HepG2 (cell line): ENCODE measurements around the gene G6PC3. TPM values are rescaled to one million over a fixed set of nuclear protein-coding genes. Genes with fewer than 3 reads are reported as not detected.
"Not testable (repeated sequence)": the region's sequence is repeated elsewhere in the genome, so short reads cannot be mapped to it uniquely, and the experiment has no call there.

Experiments used
- ATAC-seq: fragments of 200-7000 bp; cut with Tn5 transposase; 3 replicates; pipeline ENCODE4 v1.9.1; 2020; ENCODE audit warnings: mild to moderate bottlenecking, moderate library complexity
- BruUV-seq: library from RNA; stranded (reverse); fragments of 400-500 nt; replicated peaks from 2 replicates; lab custom pipeline; 2021; lab: Mats Ljungman, UMichigan
- CTCF ChIA-PET: fragments of 300-600 bp; formaldehyde crosslinking; extraction: SDS; loops from one replicate; lab custom pipeline; 2021; ENCODE audit warnings: low total read pairs, inconsistent platforms, low intra/inter-chr PET ratio; lab: Yijun Ruan, JAX
- POLR2A ChIA-PET: fragments of 350-600 bp; sonication (Branson Sonifier 250); formaldehyde crosslinking; loops from one replicate; lab custom pipeline; 2020; ENCODE audit warnings: antibody characterized with exemption, inconsistent platforms; lab: Yijun Ruan, JAX
- DNase-seq: peaks from one replicate; pipeline ENCODE4 v3.0.0-alpha.2; 2015; ENCODE audit warnings: low spot score
- FAIRE-seq: peaks from 3 replicates; lab custom pipeline; 2011; peaks lifted over from hg19 to GRCh38; lab: Jason Lieb, UNC
- H2AFZ ChIP-seq: one replicate; pipeline ENCODE4 v1.6.1; 2011; ENCODE audit warnings: low read length, inconsistent platforms
- H3K27ac ChIP-seq: fragments of 300-600 bp; 3 replicates; pipeline ENCODE4 v1.8.0; 2011; ENCODE audit warnings: mixed run types, mild to moderate bottlenecking, mixed read lengths, low read length, inconsistent platforms; ENCODE audit not compliant: insufficient read depth; ENCODE audit errors: extremely low read length
- H3K27me3 ChIP-seq, 2 experiments: fragments of 200-600 bp in 1 of 2; 2 replicates in 1 of 2; 3 replicates in 1 of 2; pipeline versions ENCODE4 v1.6.0 to v1.8.0; 2011; ENCODE audit warnings: low read length in 2 of 2, mild to moderate bottlenecking in 2 of 2, moderate library complexity in 2 of 2, inconsistent platforms in 1 of 2; ENCODE audit not compliant: insufficient read depth in 2 of 2, control insufficient read depth in 1 of 2
- H3K36me3 ChIP-seq, 2 experiments: fragments of 200-600 bp in 1 of 2; replicated peaks in 1 of 2; 2 replicates in 1 of 2; 3 replicates in 1 of 2; pipeline versions ENCODE4 v1.5.1 to v1.8.0; 2011; ENCODE audit warnings: low read length in 2 of 2, inconsistent platforms in 1 of 2; ENCODE audit not compliant: insufficient read depth in 2 of 2, control insufficient read depth in 1 of 2
- H3K4me1 ChIP-seq: 2 replicates; pipeline ENCODE4 v1.5.1; 2012; ENCODE audit warnings: low read length, inconsistent platforms; ENCODE audit not compliant: insufficient read depth
- H3K4me2 ChIP-seq: 2 replicates; pipeline ENCODE4 v1.6.0; 2011; ENCODE audit warnings: low read depth, low read length, inconsistent platforms
- H3K4me3 ChIP-seq, 3 experiments: fragments of 200-600 bp in 1 of 3; sonication (generic), shearing (Covaris generic) in 1 of 3; replicated peaks in 1 of 3; 2 replicates each; pipeline ENCODE4 v1.5.1; 2011 to 2016; ENCODE audit warnings: low read length in 3 of 3, inconsistent platforms in 2 of 3, low read depth in 2 of 3, mild to moderate bottlenecking in 2 of 3, control low read depth in 1 of 3, mixed read lengths in 1 of 3; ENCODE audit not compliant: insufficient read depth in 1 of 3
- H3K79me2 ChIP-seq: one replicate; pipeline ENCODE4 v1.6.1; 2011; ENCODE audit warnings: low read length, inconsistent platforms; ENCODE audit not compliant: insufficient read depth
- H3K9ac ChIP-seq: 2 replicates; pipeline ENCODE4 v1.6.0; 2011; ENCODE audit warnings: mild to moderate bottlenecking, low read depth, low read length, inconsistent platforms; ENCODE audit not compliant: insufficient read depth
- H3K9me3 ChIP-seq: 2 replicates; pipeline ENCODE4 v1.5.1; 2012; ENCODE audit warnings: mild to moderate bottlenecking, low read length
- H4K20me1 ChIP-seq: 2 replicates; pipeline ENCODE4 v1.6.0; 2011; ENCODE audit warnings: inconsistent platforms, mild to moderate bottlenecking, low read length, moderate library complexity; ENCODE audit not compliant: insufficient read depth
- FOXK2 ChIP-seq: fragments of 450-650 bp; IDR thresholded peaks from 2 replicates; pipeline ENCODE4 v1.6.1; 2016
- HOXA7 ChIP-seq: sonication (generic); formaldehyde crosslinking; IDR thresholded peaks from 2 replicates; pipeline ENCODE4 v1.8.1; 2022; ENCODE audit warnings: mild to moderate bottlenecking, missing genetic modification reagents, moderate library complexity
- MED8 ChIP-seq: sonication (generic); formaldehyde crosslinking; IDR thresholded peaks from 2 replicates; pipeline ENCODE4 v1.8.1; 2023; ENCODE audit warnings: mild to moderate bottlenecking, missing genetic modification reagents; ENCODE audit not compliant: insufficient replicate concordance
- POLR2AphosphoS2 ChIP-seq: IDR thresholded peaks from 2 replicates; pipeline ENCODE4 v1.6.1; 2011; ENCODE audit warnings: low read depth, low read length, improper control_type of control experiment
- RBFOX2 ChIP-seq: fragments of 200-400 bp; formaldehyde crosslinking; IDR thresholded peaks from 2 replicates; pipeline ENCODE4 v1.6.1; 2017; ENCODE audit warnings: low read depth, mild to moderate bottlenecking, low read length
- REST ChIP-seq, 2 experiments: IDR thresholded peaks; 2 replicates each; pipeline ENCODE4 v1.6.1; 2011 to 2012; ENCODE audit warnings: low read length in 2 of 2, borderline replicate concordance in 1 of 2, low read depth in 1 of 2, mild to moderate bottlenecking in 1 of 2, moderate library complexity in 1 of 2
- TBX3 ChIP-seq: fragments of 450-650 bp; IDR thresholded peaks from 2 replicates; pipeline ENCODE4 v1.6.1; 2017; ENCODE audit warnings: antibody characterized with exemption, mild to moderate bottlenecking, inconsistent platforms, borderline replicate concordance
- TCF7L2 ChIP-seq: IDR thresholded peaks from 2 replicates; pipeline ENCODE4 v1.6.1; 2011; ENCODE audit warnings: mild to moderate bottlenecking, low read depth, low read length, moderate library complexity
- TMF1 ChIP-seq: sonication (generic); formaldehyde crosslinking; IDR thresholded peaks from 2 replicates; pipeline ENCODE4 v1.8.1; 2022; ENCODE audit warnings: low read depth, missing genetic modification reagents
- ZBTB20 ChIP-seq: sonication (generic); formaldehyde crosslinking; IDR thresholded peaks from 2 replicates; pipeline ENCODE4 v1.8.1; 2023; ENCODE audit warnings: missing genetic modification reagents, low read depth, mild to moderate bottlenecking, borderline replicate concordance
- ZBTB26 ChIP-seq: IDR thresholded peaks from 2 replicates; pipeline ENCODE4 v1.6.1; 2016; ENCODE audit warnings: missing compliant biosample characterization, missing genetic modification reagents, borderline replicate concordance
- ZNF101 ChIP-seq: sonication (generic); formaldehyde crosslinking; IDR thresholded peaks from 2 replicates; pipeline ENCODE4 v1.4.0; 2020; ENCODE audit warnings: mild to moderate bottlenecking, low read depth, missing genetic modification reagents, borderline replicate concordance
- ZNF326 ChIP-seq: sonication (generic); formaldehyde crosslinking; IDR thresholded peaks from 2 replicates; pipeline ENCODE4 v1.4.0; 2020; ENCODE audit warnings: missing genetic modification reagents, borderline replicate concordance
- ZNF430 ChIP-seq: sonication (generic); formaldehyde crosslinking; IDR thresholded peaks from 2 replicates; pipeline ENCODE4 v1.9.0; 2021; ENCODE audit warnings: mild to moderate bottlenecking, missing genetic modification reagents
- ZNF709 ChIP-seq: sonication (generic); formaldehyde crosslinking; IDR thresholded peaks from 2 replicates; pipeline ENCODE4 v1.5.0; 2020; ENCODE audit warnings: mild to moderate bottlenecking, missing genetic modification reagents
- WGBS: methylation state at CpG from one replicate; pipeline ENCODE4 v1.1.6; 2017; ENCODE audit warnings: low lambda C conversion rate; 5-methylcytosine and 5-hydroxymethylcytosine counted together
- in situ Hi-C: cut with HindIII; loops from 2 replicates; pipeline ENCODE4 v1.10.0; 2017; ENCODE audit warnings: low pct_unique_long_range_greater_than_20kb; ENCODE audit not compliant: extremely low pct_ligation_motif_present
- intact Hi-C: fragments of 100-400 bp; cut with micrococcal nuclease; formaldehyde crosslinking; loops from one replicate; pipeline ENCODE4 v1.10.0; 2022; ENCODE audit not compliant: unreplicated experiment
- polyA plus RNA-seq, 8 experiments: library from polyadenylated mRNA; depleted of rRNA in 3 of 8; stranded (reverse) in 7 of 8; unstranded in 1 of 8; fragments of >200 nt; fragmentation: Illumina TruSeq in 4 of 8; extraction: Trizol in 4 of 8; gene quantifications; 2 replicates each; pipeline versions ENCODE4 v1.2.1 to v1.2.3, GENCODE V29; 2011 to 2016; ENCODE audit warnings: low read depth in 4 of 8, missing spikeins in 1 of 8, mixed read lengths in 1 of 8; ENCODE audit not compliant: insufficient read depth in 1 of 8
- total RNA-seq, 5 experiments: library from RNA; depleted of rRNA; stranded (reverse); fragments of >200 nt; fragmentation: Illumina TruSeq; extraction: Trizol; gene quantifications; 2 replicates each; pipeline ENCODE4 v1.2.3, GENCODE V29; 2016; ENCODE audit warnings: low read depth in 1 of 5

G6PC3 gene
- total and polyA plus RNA-seq, 2 of the 13 experiments (the other 11 are each of a cell fraction or from before 2014, with no cell fraction given) = 38.5 to 75.8 TPM

- CTCF ChIA-PET, ATAC-seq, DNase-seq, H3K4me2 ChIP-seq, H3K9ac ChIP-seq, BruUV-seq, FAIRE-seq, H4K20me1 ChIP-seq, H3K27ac ChIP-seq, H3K79me2 ChIP-seq, intact Hi-C loops, POLR2A ChIA-PET, in situ Hi-C loops, H2AFZ ChIP-seq, H3K4me3 ChIP-seq, H3K27me3 ChIP-seq, H3K9me3 ChIP-seq, H3K4me1 ChIP-seq: not testable (repeated sequence)
- 97% methylated on average over 7 of the region's 7 CpGs for WGBS
- H3K36me3 ChIP-seq = peaks cover 5 to 11% of the 10 kb centered on the region in 2 experiments; a peak in 3 of 5 replicates
Observed at GRCh38 chr17:44021227-44021626, 49.3 kb upstream of the G6PC3 start.

GRCh38 chr17:44022246-44022645 is 48.3 kb upstream of the G6PC3 start:
- Histone ChIP-seq H3K79me2 (no peaks in the 10 kb centered on the region), H3K27ac (no peak overlapping the region), H2AFZ (no peak overlapping the region), H3K4me3 (no peak overlapping the region), H4K20me1 (no peaks in the 10 kb centered on the region), H3K4me2 (no peak overlapping the region), H3K9ac (no peak overlapping the region), H3K9me3 (no peaks in the 10 kb centered on the region), H3K4me1 (no peaks in the 10 kb centered on the region), H3K36me3 (peaks cover 5 to 11% of the 10 kb centered on the region in 2 experiments; a peak in 3 of 5 replicates), H3K27me3 (no peaks in the 10 kb centered on the region)
- 100% methylated on average over 2 of the region's 2 CpGs for WGBS
- ATAC-seq = no peak
- FAIRE-seq = no peak
- CTCF ChIA-PET = no interaction called here
- in situ Hi-C loops (no loop called here), intact Hi-C loops (no loop called here)
- POLR2A ChIA-PET = no interaction called here
- no peak for DNase-seq
- BruUV-seq = no TSS peak
- TF ChIP-seq ZNF430 (CRISPR knock-in tag) = no peak
- TF ChIP-seq ZNF326 (CRISPR knock-in tag) = no peak
- TF ChIP-seq ZNF101 (CRISPR knock-in tag) = no peak
- TF ChIP-seq RBFOX2 = no peak
- TF ChIP-seq TCF7L2 = no peak
- no peak for TF ChIP-seq ZNF709
- no peak for TF ChIP-seq POLR2AphosphoS2
- no peak for TF ChIP-seq ZBTB20 (CRISPR knock-in tag)
- no peak for TF ChIP-seq FOXK2
- TF ChIP-seq MED8 (CRISPR knock-in tag) = no peak
- TF ChIP-seq TBX3 = no peak
- TF ChIP-seq ZBTB26 = no peak
- no peak for TF ChIP-seq TMF1 (CRISPR knock-in tag)
- no peak for TF ChIP-seq HOXA7 (CRISPR knock-in tag)
- TF ChIP-seq REST (IDR thresholded peaks at IDR 0.05; ENCODE audit: borderline replicate concordance in 1 of 2, low read depth in 1 of 2, low read length in 2 of 2) = no peak
